NCI-H226 (cell line): Measurements from ENCODE around the gene THSD4.
A peak's percentile ranks its signal among the peaks of the same experiment; 100 is the strongest.

ENCODE experiments used
- DNase-seq: peaks from one replicate; pipeline ENCODE4 v3.0.0-alpha.2; 2015

THSD4 gene

GRCh38 chr15:71779073-71779797, 664.0 kb downstream of the THSD4 start:
- no peak for DNase-seq

DNA sequence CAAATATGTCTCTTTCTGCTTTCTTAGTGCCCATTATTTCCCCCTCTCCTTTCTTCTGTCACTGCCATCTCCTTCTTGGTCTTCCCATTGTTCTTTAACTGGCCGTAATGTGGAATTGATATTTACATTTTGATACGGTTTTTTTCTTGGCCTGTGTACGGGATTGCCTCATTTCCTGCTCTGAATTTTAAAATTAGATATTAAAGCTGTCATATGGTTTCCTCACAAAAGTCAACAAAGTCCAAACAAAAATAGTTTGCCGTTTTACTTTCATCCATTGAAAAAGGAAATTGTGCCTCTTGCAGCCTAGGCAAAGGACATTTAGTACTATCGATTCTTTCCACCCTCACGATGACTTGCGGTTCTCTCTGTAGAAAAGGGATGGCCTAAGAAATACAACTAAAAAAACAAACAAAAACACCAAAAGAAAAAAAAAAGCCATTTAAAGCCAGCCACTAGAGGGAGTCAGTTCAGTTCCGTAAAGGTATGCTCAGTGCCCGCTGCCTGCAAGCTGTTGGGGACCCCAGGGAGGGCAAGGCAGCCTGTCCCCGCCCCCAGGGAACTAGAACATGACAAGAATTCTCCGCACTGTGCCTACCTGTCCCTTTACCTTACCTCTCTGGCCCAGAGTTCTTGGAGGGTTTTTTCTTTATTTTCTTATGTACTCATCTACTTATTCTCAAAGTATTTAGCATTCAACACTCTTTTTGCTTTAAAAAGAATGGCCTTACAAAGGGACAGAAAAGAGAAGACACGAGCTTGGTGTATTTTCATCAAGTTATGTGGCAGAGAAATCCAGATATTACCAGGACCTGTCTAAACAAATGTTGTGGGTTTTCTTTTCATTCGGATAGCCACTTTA, 665.1 kb downstream of the THSD4 start:
- DNase-seq: peak; percentile 9

- no peak for DNase-seq
Observed at GRCh38 chr15:71781179-71781964, 666.1 kb downstream of the THSD4 start.

DNA sequence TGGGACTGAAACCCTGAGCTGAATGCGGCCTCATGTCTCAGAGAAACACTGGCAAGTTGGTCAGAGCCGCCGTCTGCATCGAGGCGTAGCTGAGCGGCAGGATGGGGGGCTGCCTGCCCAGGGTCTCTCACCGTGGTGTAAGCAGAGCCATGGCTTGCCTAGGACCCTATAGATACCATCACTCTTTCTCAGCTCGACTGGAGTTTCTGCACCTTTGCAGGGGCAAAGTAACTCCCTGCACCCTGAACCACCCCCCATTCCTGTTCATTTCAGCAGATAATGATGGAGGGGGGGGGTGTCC, 666.6 kb downstream of the THSD4 start:
- DNase-seq: no peak

DNA sequence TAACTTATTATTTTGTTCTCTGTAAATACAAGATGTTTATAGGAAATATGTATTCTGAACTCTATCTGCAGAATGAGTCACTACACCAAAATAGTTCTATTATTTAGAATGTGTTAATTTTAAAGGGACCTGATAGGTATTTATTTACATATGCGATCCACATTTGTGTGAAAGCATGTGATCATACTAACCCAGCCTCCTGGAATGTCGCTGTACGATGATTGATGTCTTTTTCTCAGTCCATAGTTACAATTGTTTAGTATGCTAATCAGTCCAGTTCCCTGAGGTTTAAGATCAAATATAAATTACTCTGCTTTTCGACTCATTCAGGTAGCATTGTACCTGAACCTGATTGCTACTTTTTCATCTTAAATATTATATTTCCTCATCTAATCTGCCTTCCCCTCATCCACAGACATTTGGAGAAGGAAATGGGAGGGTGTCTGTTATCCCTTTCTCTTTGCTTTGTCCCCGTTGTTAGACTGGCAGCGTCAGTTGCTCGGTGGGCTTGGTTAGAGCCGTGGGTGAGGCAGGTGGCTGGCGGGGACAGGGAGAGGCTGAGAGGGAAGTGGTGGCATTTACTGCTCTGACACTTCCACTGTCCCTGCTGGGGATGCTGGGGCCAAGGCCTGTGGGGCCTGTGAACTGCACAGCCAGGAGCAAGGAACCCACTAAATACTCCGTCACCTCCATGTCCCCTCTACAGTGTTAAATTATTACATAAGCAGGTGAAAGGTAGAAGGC, 667.3 kb downstream of the THSD4 start:
- no peak for DNase-seq

DNA sequence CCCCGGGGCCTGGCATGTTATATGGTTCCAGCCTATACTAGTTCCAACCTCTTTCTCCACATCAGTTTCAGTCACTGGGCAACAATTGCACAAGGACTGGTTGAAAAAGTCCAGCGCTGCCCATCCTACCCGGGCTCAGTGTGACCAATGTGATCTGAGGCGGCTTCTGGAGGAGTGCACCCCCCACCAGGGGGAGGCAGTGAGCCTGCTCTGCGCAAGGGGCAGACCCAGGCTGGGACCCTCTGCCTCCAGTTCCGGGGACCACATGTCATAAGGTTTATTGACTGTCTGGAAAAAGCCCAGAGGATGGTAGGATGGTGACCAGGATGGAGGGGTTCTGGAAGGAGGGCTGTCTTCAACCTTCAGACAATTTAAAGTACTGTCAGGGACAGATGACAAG, 669.4 kb downstream of the THSD4 start:
- DNase-seq: no peak

DNA sequence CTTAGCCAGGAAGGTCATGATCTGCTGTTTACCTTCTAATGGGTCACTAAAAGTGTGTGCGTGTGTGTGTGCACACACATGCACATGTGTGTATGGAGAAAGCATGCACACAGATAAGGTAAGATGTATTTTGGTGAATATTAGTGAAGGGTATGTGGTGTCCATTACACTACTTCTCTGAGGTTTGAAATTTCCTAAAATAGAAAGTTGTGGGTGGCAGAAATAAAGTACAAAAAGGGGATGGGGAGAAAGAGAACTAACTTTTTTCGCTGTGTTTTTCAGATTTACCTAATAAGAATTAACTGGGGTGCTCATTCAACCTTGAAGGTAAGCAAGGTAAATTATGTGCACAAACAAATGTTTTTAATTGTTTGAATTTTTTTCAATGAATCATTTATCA, 670.7 kb downstream of the THSD4 start:
- DNase-seq: no peak

DNA sequence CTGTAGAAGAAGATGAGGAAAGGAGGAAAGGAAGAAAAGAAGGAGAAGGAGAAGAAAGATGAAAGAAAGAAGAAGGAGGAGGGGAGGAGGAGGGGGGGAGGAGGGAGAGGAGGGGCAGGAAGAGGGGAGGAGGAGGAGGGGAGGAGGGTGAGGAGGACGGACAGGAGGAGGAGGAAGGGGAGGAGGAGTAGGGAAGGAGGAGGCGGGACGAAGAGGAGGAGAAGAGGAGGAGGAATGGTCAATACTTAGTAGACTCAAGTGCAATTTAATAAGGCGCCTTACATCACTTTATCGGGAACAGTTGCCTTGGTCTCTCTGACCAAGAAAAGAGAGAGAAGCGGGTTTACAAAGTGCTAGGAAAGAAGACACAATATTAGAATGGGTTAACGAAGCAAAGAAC, 671.4 kb downstream of the THSD4 start:
- DNase-seq: no peak

DNA sequence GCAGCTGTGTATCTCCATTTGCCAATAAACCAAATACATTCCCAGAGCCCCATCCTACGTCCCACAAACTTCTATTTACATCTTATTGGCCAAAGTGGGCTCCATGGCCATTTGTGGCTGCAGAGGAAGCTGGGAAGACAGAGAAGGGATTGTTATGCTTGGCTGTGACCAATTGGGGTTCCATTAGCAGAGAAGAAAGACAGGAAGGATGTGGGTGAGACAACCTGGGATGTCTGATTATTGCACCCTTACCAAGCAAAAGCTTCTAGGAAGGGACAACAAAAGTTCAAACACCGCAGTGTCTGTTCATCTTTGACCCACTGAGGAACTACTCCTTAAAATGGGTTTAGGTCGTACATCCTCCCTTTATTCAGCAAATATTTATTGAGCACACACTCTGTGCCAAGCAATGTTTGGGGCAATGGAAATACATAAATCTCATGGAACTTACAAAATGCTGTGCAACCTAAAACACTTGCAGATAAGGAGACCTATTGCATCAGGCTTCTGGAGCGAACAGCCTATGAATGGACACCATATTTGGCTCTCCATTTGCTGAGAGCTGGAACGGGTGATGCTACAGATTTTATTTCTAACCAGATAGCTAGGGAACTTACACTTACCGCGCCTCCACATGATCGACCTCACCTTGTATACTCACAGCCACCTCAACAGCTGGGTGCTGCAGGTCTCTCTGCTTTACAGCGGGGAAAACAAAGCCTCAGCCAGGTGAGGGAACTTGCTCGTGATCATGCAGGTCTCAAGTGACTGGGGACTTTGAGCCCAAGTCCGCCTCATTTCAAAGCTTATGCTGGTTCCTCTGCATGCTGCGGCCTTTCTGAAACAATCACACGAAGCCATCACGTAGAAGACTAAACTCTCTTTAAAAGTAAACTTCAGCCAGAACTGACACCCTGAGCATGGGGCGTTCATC, 673.6 kb downstream of the THSD4 start:
- no peak for DNase-seq

DNA sequence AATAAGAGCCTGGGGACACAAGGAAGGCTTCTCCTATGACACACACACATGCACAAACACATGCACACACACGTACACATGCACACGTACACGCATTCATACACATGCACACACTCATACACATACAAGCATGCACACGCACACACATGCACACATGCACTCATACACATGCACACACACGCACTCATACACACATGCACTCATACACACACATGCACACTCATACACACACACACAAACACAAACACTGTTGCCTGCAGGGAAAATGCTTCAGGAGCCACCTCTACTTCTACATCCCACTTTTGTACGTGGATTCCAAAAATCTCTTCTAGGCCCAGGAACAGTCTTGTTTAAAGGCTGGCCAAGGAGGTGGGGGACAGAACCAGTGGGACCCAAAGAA, 674.3 kb downstream of the THSD4 start:
- no peak for DNase-seq

DNA sequence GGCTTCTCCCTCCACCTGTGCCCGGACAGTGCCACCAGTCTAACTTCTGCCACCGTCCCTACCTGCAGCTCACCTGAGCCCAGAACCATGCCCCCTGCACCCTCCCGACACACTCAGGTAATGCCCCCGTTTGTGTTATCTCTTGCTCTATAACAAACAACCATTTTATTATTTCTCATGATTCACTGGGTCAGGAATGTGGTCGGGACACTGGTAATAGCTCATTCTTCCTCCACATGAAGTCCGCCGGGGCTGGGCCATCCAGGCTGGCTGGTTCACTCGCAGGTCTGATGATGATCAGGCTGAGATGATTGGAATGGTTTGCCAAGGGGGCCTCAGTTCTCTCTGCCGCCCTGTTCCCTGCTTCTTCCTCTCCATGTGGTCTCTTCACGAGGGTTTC, 674.8 kb downstream of the THSD4 start:
- peak; percentile 73 for DNase-seq

GRCh38 chr15:71791975-71792374, 676.7 kb downstream of the THSD4 start:
- DNase-seq: no peak

- peak; percentile 82 for DNase-seq
Observed at GRCh38 chr15:71792521-71792920, 677.2 kb downstream of the THSD4 start.

DNA sequence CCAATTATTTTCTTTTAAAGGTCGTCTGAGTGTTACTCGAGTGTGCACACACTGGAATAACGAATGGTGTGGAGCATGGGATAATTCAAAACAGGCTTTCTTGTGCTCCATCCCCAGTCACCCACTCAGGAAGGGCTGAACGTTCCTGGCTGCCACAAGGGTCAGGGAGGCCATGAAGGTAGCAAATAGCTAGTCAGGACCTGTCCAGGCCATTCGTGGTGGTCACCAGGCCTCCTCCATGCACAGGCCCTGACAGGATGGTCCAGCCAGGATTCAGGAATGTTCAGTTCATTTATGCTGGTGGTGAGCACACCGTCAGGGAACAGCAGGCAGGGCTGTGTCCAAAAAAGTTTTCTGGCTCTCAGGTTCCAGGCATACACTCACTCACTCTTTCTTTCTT, 683.4 kb downstream of the THSD4 start:
- DNase-seq: no peak

DNA sequence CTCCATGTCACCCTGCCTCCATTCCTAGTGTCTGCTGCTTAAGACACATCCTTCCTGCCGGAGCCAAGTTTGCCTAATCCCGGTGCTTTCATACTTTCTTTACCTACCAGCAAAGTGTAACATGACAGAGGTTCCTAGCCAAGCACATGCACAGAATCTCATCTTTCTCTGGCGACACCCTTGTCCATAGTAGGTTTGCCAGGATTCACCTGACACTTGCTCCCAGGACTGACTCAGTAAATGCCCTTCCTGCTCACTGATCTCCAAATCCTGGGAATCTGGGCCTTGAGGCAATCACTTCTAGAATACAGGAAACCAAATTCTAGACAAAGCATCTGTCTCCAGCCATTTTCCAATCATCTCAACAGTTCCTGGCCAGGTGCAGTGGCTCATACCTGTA, 684.9 kb downstream of the THSD4 start:
- DNase-seq: no peak

DNA sequence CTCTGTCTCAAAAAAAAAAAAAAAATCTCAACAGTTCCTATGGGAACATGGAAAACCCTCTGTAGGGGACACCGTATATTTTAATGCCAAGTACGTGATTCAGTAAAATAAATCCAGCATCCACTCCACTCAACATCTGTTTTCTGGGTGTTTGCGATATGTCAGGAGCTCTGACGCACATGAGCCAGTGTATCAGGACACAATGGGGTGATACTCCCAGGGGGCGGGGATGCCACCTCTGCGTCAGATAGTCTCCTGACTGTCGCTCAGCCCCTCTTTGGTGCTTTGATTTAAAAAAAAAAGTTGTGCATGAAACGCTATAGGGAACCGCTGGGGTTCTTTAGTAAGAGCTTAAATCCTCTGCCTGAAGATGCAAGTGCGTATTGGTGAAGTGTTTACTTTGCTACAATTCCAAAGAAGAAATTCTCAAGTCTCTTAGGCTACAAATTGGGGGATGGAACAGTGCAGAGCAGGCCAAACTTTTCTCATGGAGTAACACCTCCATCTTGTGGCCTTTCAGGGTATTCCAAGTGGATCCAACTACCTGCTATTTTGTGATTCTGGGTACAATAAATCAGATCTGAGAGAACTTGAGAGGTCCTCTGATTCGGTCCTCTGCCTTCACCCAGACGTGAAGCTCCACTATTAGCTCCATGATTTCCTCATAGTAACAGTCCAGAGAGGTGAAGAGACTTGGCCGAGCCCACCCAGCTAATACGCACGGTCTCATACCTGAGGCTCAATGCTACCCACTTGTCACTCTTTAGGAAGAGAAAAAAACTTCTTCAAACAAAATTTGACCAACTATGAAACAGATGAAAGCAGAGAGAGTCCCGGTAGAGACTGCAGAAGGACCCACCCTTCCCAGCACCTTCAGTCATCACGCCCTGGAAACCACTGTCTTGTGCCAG, 685.8 kb downstream of the THSD4 start:
- DNase-seq: peak; percentile 62

GRCh38 chr15:71801935-71802655, 686.8 kb downstream of the THSD4 start:
- DNase-seq: no peak

DNA sequence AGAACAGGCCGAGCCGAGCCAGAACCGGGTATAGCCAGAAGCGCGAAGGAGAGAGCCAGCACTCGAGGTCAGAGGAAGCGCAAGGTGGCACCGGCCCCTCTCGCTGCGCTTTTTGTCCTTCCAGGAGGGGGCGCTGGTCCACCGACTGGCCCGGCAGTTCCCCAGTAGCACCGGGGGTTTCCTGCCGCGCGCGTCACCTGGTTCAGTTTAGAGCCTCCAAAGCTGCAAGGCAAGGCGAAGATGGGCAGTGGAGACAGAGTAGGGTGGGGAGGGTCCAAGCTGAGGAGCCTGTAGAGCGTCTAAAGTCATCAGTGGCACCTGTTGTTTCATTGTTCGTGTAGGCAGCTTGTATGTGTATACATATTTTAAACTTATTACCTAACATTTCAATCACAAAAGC, 687.5 kb downstream of the THSD4 start:
- no peak for DNase-seq

DNA sequence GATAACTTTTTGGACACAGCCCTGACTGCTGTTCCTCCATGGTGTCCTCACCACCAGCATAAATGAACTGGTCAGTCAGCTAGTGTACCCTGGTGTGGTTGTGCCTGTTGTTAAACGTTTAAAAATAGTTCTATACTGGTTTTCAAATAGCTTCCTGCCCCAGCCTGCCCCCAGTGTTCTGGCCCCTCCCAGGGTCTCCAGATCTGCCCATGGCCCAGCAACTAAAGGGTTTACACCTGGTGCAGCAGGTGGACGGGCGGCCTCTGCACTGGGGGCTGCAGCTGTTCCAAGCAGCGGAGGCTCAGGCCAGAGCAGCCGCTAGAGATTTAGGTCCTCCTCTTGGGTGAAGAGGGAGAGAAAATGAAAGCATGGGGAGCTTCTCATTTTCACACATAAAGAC, 689.0 kb downstream of the THSD4 start:
- DNase-seq: no peak
